Suprapubic skin (tissue), 3 donors: ENCODE results near the gene KRTAP10-5.
"Not testable (repeated sequence)": the region's sequence is repeated elsewhere in the genome, so short reads cannot be mapped to it uniquely, and the experiment has no call there.

Experiments
- CTCF ChIP-seq, 2 donors: fragments of 200-600 bp in 1 of 2; fragments of 450-650 bp in 1 of 2; sonication (generic) in 1 of 2; IDR thresholded peaks; one replicate each; pipeline ENCODE4 v1.5.1; 2016 to 2019; ENCODE audit warnings: antibody characterized with exemption in 2 of 2, mild to moderate bottlenecking in 1 of 2, moderate library complexity in 1 of 2
- POLR2A ChIP-seq, 2 donors: fragments of 450-650 bp; IDR thresholded peaks; one replicate each; pipeline ENCODE4 v1.6.1; 2017; ENCODE audit warnings: antibody characterized with exemption in 2 of 2, mild to moderate bottlenecking in 2 of 2, moderate library complexity in 2 of 2

GRCh38 chr21:44590897-44591800 is 10.7 kb upstream of the KRTAP10-5 start:
- not testable (repeated sequence) for TF ChIP-seq CTCF, POLR2A (IDR thresholded peaks at IDR 0.05)
